Measurements from ENCODE around the gene SLC15A3.

GRCh38 chr11:60905551-60906113 lies 46.3 kb downstream of the SLC15A3 start:
- TF ChIP-seq CTCF (conservative IDR thresholded peaks at IDR 0.05) = no peak
- no peak for TF ChIP-seq ZFX (IDR thresholded peaks at IDR 0.05)

Data from C4-2B (cell line).